Measurements from ENCODE around the gene CYTIP.
"Not testable (repeated sequence)": the region's sequence is repeated elsewhere in the genome, so short reads cannot be mapped to it uniquely, and the experiment has no call there.

Gene CYTIP

GRCh38 chr2:157421331-157421944, 22.5 kb downstream of the CYTIP start:
- DNase-seq = no peak

DNA sequence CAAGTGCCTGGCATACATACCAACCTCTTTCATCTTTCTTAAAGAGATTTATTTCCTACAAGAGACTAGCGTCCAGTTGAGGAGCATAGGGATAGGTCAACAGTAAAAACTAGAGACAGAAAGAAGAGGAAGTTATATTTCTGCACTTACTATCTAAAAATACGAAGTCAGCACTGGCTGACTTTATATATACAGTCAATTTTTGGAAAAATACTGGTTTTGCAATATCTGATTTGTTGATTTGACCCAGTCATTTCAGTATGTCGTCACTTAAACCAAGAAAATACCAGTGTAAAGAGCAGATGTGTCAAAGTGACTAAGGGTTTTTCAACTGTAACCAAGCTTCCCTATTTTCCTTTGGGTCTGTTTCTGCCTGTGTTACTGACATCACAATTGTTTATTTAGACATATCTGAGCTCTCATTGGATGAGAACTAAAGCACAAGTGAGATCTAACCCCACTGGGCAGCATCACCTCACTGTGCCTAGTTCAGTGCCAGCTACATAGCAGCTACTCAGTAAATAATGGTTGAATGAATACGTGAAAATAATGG, 23.0 kb downstream of the CYTIP start:
- no peak for DNase-seq

DNA sequence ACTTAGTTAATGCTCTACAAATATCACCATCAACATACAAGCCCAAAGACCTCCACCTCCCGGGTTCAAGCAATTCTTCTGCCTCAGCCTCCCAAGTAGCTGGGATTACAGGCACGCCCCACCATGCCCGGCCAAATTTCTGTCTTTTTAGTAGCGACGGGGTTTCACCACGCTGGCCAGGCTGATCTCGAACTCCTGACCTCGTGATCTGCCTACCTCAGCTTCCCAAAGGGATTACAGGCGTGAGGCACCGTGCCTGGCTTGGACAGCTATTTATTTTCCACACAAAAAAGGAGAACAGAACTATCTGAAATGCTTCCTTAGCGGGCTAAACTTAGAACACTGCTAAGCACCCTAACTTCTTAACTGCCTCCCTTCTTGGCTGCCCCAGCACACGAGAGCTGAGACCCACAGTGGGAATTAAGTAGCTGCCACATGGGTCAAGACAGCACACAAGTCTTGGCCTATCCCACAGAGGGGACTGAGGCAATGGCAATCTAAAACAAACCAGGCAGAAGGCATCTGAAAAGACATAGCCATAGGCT, 24.8 kb downstream of the CYTIP start:
- DNase-seq = no peak

DNA sequence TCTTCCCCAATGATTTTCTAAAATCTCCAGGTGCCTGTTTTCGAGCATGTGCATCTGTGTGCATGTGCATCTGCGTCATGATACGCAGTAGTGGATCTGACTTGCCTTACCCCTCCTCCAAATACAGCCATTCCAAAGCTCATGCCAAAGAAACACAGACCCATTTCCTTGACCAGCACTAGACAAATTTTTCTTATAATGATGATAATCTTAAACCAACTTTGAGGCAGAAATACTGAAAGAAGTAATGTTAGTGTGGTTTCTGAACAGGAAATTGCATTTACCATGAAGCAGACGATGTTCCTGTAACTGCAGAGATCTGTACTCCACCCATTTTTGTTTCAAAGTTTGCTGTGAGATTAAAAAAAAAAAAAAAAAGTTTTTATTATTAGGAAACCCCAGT, 25.6 kb downstream of the CYTIP start:
- no peak for DNase-seq

- DNase-seq = no peak
Observed at GRCh38 chr2:157415591-157416101, 28.2 kb downstream of the CYTIP start.

- DNase-seq = no peak
Observed at GRCh38 chr2:157414050-157414449, 29.8 kb downstream of the CYTIP start.

DNA sequence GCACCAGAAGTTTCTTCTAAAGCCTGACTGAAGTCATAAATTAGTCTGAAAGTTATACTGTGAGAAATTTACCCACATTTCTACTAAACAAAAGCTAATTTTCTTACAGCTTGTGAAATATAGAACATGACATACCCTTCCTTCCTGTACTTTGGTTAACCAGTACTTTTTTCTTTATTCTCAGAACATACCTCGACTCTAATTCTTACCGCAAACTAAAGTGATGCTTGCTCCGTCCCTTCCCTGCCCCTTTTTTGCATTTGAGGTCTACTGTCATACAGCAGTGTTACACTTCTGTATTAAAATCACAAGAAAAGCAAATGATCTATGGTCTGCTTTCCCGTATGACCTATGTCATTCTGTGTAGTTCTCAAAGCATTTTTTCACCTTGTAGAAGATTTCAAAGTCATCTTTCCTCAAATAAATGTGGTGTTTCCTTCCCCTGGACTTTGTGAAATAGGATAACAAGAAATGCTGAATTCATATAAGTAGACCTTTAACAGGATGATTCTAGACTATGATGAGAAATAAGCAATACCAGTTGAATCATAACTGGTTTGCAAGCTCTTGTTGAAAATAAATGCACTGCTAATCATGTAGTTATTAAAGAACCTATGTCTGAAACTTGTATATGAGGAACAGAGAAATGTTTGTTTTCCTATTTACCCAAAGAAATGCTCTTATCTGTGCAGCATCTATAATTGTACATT, 30.4 kb downstream of the CYTIP start:
- no peak for DNase-seq

DNA sequence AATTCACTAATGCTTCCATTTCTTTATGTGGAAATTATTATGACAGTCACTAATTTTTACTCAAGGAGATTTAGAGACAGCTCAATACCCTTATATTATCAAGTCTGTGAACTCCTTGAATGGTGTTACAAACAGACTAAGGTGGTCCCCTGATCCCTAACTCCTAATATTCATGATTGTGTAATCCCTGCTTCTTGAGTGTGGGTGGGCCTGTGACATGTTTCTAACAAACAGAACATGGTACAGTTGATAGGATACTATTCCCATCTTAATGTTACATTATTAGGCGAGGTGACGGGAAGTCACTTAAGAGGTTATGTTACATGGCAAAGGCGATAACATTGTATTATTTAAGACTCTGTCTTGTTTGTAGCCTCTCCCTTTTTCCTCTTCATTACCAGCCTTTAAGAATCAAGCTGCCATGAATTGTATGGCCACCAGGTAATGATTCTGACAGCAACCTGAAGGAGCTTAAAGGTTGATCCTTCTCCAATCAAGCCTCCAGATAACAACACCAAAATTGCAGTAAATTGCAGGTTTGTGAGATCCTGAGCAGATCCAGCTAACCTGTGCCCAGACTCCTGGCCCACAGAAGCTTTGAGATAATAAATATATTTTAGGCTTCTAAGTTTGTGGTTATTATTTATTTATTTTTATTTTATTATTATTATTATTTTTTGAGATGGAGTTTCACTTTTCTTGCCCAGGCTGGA, 32.1 kb downstream of the CYTIP start:
- DNase-seq = no peak

- not testable (repeated sequence) for DNase-seq
Observed at GRCh38 chr2:157405398-157405797, 38.5 kb downstream of the CYTIP start.

DNA sequence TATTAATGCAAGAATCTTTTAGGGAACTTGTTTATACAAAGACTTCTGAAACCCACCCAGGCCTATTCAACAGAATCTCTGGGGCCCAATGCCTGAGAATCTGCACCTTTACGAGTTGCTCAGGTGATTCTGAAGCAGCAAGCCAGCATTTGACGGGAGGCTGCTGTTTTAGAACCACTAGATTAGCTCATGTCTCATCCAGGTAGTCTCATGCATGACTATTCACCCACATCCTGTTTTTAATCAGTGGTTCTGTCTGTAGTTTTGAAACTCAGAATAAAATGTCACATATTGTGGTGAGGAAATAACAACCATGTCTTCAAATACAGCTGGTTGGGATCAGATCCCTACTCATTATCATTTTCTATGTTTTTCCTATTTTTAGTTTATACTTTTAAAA, 39.5 kb downstream of the CYTIP start:
- DNase-seq = no peak

DNA sequence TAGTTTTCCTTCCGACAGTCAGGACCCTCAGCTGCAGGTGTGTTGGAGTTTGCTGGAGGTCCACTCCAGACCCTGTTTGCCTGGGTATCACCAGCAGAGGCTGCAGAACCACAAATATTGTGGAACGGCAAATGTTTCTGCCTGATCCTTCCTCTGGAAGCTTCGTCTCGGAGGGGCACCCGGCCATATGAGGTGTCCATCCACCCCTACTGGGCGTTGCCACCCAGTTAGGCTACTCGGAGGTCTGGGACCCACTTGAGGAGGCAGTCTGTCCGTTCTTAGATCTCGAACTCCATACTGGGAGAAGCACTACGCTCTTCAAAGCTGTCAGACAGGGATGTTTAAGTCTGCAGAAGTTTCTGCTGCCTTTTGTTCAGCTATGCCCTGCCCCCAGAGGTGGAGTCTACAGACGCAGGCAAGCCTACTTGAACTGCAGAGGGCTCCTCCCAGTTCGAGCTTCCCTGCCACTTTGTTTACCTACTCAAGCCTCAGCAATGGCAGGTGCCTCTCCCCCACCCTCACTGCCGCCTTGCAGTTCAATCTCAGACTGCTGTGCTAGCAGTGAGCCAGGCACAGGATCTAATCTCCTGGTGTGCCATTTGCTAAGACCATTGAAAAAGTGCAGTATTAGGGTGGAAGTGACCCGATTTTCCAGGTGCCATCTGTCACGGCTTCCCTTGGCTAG, 40.9 kb downstream of the CYTIP start:
- not testable (repeated sequence) for DNase-seq

DNA sequence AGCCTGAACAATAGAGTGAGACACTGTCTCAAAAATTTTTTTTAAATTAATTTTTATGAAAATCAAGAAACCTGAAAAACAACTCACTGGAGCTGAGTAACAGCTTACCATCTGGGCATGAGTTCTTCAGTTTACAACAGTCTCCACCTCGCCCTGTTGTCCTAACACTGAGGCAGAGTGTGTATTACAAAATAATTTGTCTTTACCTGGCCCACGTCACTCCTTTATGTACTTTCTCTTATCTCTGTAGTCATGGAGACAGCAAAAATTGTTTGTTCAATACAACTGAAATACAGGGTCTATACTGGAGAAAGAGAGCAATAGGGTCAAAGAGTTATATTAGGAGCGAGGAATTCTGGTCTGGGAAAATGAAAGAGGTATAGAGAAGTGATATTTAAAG, 48.1 kb downstream of the CYTIP start:
- DNase-seq = no peak

GRCh38 chr2:157394928-157395327, 49.0 kb downstream of the CYTIP start:
- DNase-seq = no peak

DNA sequence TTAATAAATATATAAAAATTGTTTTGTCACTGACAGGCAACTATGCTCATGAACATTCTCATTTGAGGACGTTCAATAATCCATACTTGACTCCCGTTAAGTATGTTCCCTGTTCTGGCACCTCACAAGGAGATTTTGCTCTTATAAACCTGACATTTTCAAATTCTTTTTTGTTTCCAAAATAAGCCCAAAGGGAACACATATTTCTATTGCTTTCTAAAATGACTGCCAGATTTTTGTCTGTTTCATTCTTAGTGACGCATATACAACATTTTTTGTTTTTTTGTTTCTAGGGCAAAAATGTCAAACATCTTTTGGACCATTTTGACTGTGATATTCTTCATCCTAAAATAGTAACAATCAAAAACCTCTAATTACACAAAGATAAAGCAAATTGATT, 50.5 kb downstream of the CYTIP start:
- DNase-seq = no peak

GRCh38 chr2:157388827-157389226, 55.1 kb downstream of the CYTIP start:
- DNase-seq = no peak

- no peak for DNase-seq
Observed at GRCh38 chr2:157386747-157387146, 57.1 kb downstream of the CYTIP start.

- no peak for DNase-seq
Observed at GRCh38 chr2:157386247-157386646, 57.6 kb downstream of the CYTIP start.

DNA sequence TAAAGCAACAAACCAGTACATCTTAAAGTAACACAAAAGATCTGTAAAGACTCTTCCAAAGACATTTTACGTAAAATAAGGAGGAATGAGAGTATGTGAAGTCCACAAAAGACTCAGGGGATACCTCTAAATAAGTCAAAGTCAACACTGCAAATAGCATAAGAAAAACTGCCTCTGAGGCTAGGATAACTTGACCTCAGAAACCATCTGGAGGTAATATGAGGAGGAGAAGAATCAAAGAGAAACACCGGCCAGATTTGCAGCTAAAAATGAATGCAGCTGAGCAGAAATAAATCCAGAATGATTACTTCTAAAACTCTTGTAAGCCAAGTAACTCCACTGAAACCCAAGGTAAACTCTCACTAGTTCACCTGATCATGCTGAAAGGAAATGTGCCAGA, 66.0 kb downstream of the CYTIP start:
- no peak for DNase-seq

DNA sequence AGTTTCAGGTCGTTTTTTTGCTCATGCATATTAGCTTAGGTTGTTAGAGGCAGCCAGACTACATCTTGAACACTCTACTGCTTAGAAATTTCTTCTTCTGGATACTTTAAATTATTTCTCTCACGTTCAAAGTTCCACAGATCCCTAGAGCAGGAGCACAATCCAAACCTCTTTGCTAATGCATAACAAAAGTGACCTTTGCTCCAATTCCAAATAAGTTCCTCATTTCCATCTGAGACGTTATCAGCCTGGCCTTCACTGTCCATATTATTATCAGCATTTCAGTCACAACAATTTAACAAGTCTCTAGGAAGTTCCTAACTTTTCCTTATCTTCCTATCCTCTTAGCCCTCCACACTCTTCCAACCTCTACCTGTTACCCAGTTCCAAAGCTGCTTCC, 67.8 kb downstream of the CYTIP start:
- DNase-seq = no peak

GRCh38 chr2:157375384-157375783, 68.5 kb downstream of the CYTIP start:
- no peak for DNase-seq

GRCh38 chr2:157368508-157368907, 75.4 kb downstream of the CYTIP start:
- DNase-seq = not testable (repeated sequence)

DNA sequence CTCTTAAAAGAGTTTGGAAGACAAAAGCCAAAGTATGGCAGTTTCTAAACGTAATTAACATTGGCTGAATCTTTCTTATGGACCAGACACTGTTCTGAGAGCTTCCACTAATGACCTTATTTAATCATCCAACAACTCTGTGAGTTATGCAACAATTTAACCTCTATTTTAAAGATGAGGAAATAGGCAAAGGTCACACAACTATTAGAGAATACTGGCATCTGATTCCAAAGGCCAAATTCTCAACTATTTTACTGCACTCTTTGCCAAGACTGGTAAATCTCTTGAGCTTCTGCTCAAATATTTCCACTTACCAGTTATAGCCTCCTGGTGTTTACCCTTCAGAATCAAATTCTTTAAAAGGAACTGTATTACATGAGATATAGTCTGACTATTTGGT, 76.2 kb downstream of the CYTIP start:
- no peak for DNase-seq

Data from DMS79 (cell line).